K562 (cell line): ENCODE measurements around the gene CLIC1. TPM values are rescaled to one million over a fixed set of nuclear protein-coding genes. Genes with fewer than 3 reads are reported as not detected.
A peak's percentile ranks its signal among the peaks of the same experiment; 100 is the strongest.

ENCODE experiments used
- ATAC-seq: fragments of 200-7000 bp; cut with Tn5 transposase; 3 replicates; pipeline ENCODE4 v1.9.1; 2020; ENCODE audit warnings: moderate library complexity
- BruUV-seq: library from RNA; stranded (reverse); fragments of 400-500 nt; replicated peaks from 2 replicates; lab custom pipeline; 2021; lab: Mats Ljungman, UMichigan
- CTCF ChIA-PET: fragments of 300-600 bp; formaldehyde crosslinking; extraction: SDS; loops from one replicate; lab custom pipeline; 2021; ENCODE audit warnings: low intra/inter-chr PET ratio; lab: Yijun Ruan, JAX
- POLR2A ChIA-PET: fragments of 300-600, 350-650 bp; sonication (Branson Sonifier 250); formaldehyde crosslinking; extraction: SDS; loops from one replicate; lab custom pipeline; 2021; ENCODE audit warnings: antibody characterized with exemption, inconsistent platforms; lab: Yijun Ruan, JAX
- DNase-seq, 4 experiments: peaks; one replicate each; pipeline versions ENCODE4 v3.0.0 to v3.0.0-alpha.2; 2011 to 2018; ENCODE audit warnings: low spot score in 3 of 4, mixed read lengths in 3 of 4; ENCODE audit errors: extremely low read depth in 1 of 4
- FAIRE-seq: peaks from 2 replicates; lab custom pipeline; 2011; peaks lifted over from hg19 to GRCh38; lab: Jason Lieb, UNC
- H2AFZ ChIP-seq: 2 replicates; pipeline ENCODE4 v1.6.0; 2011; ENCODE audit warnings: low read depth, low read length, control low read depth, inconsistent platforms
- H3K27ac ChIP-seq: fragments of 200-600 bp; 3 replicates; pipeline ENCODE4 v1.8.0; 2011; ENCODE audit warnings: low read depth, mild to moderate bottlenecking, control low read depth, inconsistent platforms, low read length, moderate library complexity, mixed read lengths; ENCODE audit errors: extremely low read depth
- H3K27me3 ChIP-seq, 2 experiments: fragments of 300-600 bp in 1 of 2; 2 replicates in 1 of 2; 3 replicates in 1 of 2; pipeline versions ENCODE4 v1.6.0 to v1.8.0; 2011; ENCODE audit warnings: inconsistent platforms in 2 of 2, low read length in 2 of 2, mild to moderate bottlenecking in 1 of 2, mixed read lengths in 1 of 2, moderate library complexity in 1 of 2; ENCODE audit not compliant: control insufficient read depth in 2 of 2, insufficient read depth in 2 of 2
- H3K36me3 ChIP-seq: fragments of 300-600 bp; 3 replicates; pipeline ENCODE4 v1.8.0; 2011; ENCODE audit warnings: mild to moderate bottlenecking, low read length, inconsistent platforms; ENCODE audit not compliant: control insufficient read depth, insufficient read depth
- H3K4me1 ChIP-seq, 2 experiments: fragments of 200-600 bp in 1 of 2; replicated peaks in 1 of 2; 2 replicates in 1 of 2; 3 replicates in 1 of 2; pipeline versions ENCODE4 v1.5.1 to v1.8.0; 2011; ENCODE audit warnings: inconsistent platforms in 2 of 2, low read length in 2 of 2, mild to moderate bottlenecking in 1 of 2, mixed read lengths in 1 of 2, moderate library complexity in 1 of 2; ENCODE audit not compliant: control insufficient read depth in 2 of 2, insufficient read depth in 2 of 2
- H3K4me2 ChIP-seq: 2 replicates; pipeline ENCODE4 v1.6.1; 2011; ENCODE audit warnings: low read length, control low read depth, inconsistent platforms, mixed read lengths; ENCODE audit not compliant: insufficient read depth
- H3K4me3 ChIP-seq: fragments of 200-600 bp; sonication (generic), shearing (Covaris generic); 2 replicates; pipeline ENCODE4 v1.5.1; 2016; ENCODE audit warnings: control low read depth, inconsistent platforms
- H3K79me2 ChIP-seq: fragments of 200-600 bp; 3 replicates; pipeline ENCODE4 v1.8.0; 2011; ENCODE audit warnings: low read length, inconsistent platforms; ENCODE audit not compliant: control insufficient read depth, insufficient read depth
- H3K9ac ChIP-seq, 2 experiments: 2 replicates each; pipeline versions ENCODE4 v1.6.0 to v1.6.1; 2011; ENCODE audit warnings: low read depth in 2 of 2, low read length in 2 of 2, control low read depth in 1 of 2, inconsistent platforms in 1 of 2, mild to moderate bottlenecking in 1 of 2, mixed read lengths in 1 of 2; ENCODE audit not compliant: insufficient read depth in 1 of 2
- H3K9me1 ChIP-seq: one replicate; pipeline ENCODE4 v1.6.0; 2011; ENCODE audit warnings: inconsistent platforms, mild to moderate bottlenecking, low read length, moderate library complexity; ENCODE audit not compliant: control insufficient read depth, insufficient read depth
- H3K9me3 ChIP-seq: replicated peaks from 2 replicates; pipeline ENCODE4 v1.5.1; 2011; ENCODE audit warnings: low read depth, low read length, inconsistent platforms; ENCODE audit not compliant: control insufficient read depth, insufficient read depth
- H4K20me1 ChIP-seq: replicated peaks from 2 replicates; pipeline ENCODE4 v1.6.1; 2011; ENCODE audit warnings: low read length, inconsistent platforms, mixed read lengths; ENCODE audit not compliant: control insufficient read depth, insufficient read depth
- CBFB ChIP-seq: sonication (generic); formaldehyde crosslinking; IDR thresholded peaks from 2 replicates; pipeline ENCODE4 v1.4.0; 2020; ENCODE audit warnings: mild to moderate bottlenecking, missing genetic modification reagents
- ETV6 ChIP-seq, 3 experiments: fragments of 150-350 bp in 1 of 3; sonication (generic) in 1 of 3; formaldehyde crosslinking in 1 of 3; IDR thresholded peaks; 2 replicates each; pipeline versions ENCODE4 v1.6.1 to v1.8.0; 2014 to 2022; ENCODE audit warnings: borderline replicate concordance in 2 of 3, low read depth in 2 of 3, antibody characterized with exemption in 1 of 3, low read length in 1 of 3, mild to moderate bottlenecking in 1 of 3, missing genetic modification reagents in 1 of 3
- FOSL1 ChIP-seq: fragments of 200-800 bp; sonication (Bioruptor generic); conservative IDR thresholded peaks from 2 replicates; pipeline ENCODE4 v1.6.1; 2016; ENCODE audit warnings: missing genetic modification characterization, missing compliant biosample characterization
- HSF4 ChIP-seq: fragments of 250-450 bp; sonication (Bioruptor Pico); IDR thresholded peaks from 2 replicates; pipeline ENCODE4 v2.1.2; 2022; ENCODE audit warnings: mild to moderate bottlenecking, moderate library complexity, borderline replicate concordance
- IFI16 ChIP-seq: fragments of 250-450 bp; sonication (Bioruptor Pico); IDR thresholded peaks from 2 replicates; pipeline ENCODE4 v2.1.2; 2022; ENCODE audit warnings: mild to moderate bottlenecking, inconsistent platforms
- JUN ChIP-seq, 2 experiments: sonication (generic) in 1 of 2; formaldehyde crosslinking in 1 of 2; IDR thresholded peaks; 2 replicates each; pipeline versions ENCODE4 v1.6.1 to v1.8.0; 2012 to 2022; ENCODE audit warnings: borderline replicate concordance in 2 of 2, mild to moderate bottlenecking in 2 of 2, improper control_type of control experiment in 1 of 2, low read depth in 1 of 2, low read length in 1 of 2, missing genetic modification reagents in 1 of 2
- KAT2B ChIP-seq: IDR thresholded peaks from one replicate; pipeline ENCODE4 v1.6.1; 2012; ENCODE audit warnings: low read depth, mild to moderate bottlenecking, control low read depth, inconsistent platforms, low read length, moderate library complexity
- MTA2 ChIP-seq: fragments of 450-650 bp; IDR thresholded peaks from 2 replicates; pipeline ENCODE4 v1.6.1; 2016; ENCODE audit warnings: low read depth
- MYC ChIP-seq, 2 experiments: fragments of 250-450 bp in 1 of 2; sonication (Bioruptor Pico) in 1 of 2; IDR thresholded peaks; 2 replicates each; pipeline versions ENCODE4 v1.5.1 to v1.6.1; 2012 to 2021; ENCODE audit warnings: low read depth in 2 of 2, borderline replicate concordance in 1 of 2, improper control_type of control experiment in 1 of 2, low read length in 1 of 2, mild to moderate bottlenecking in 1 of 2, moderate library complexity in 1 of 2
- NONO ChIP-seq, 2 experiments: fragments of 200-400 bp in 1 of 2; fragments of 450-650 bp in 1 of 2; formaldehyde crosslinking in 1 of 2; IDR thresholded peaks; 2 replicates each; pipeline ENCODE4 v1.6.1; 2017; ENCODE audit warnings: low read depth in 2 of 2, mild to moderate bottlenecking in 2 of 2, moderate library complexity in 2 of 2, low read length in 1 of 2
- NR0B1 ChIP-seq: fragments of 450-650 bp; IDR thresholded peaks from one replicate; pipeline ENCODE4 v1.6.1; 2018; ENCODE audit warnings: mild to moderate bottlenecking, moderate library complexity; ENCODE audit not compliant: partially characterized antibody
- NR1H2 ChIP-seq: sonication (generic); formaldehyde crosslinking; IDR thresholded peaks from 2 replicates; pipeline ENCODE4 v1.4.0; 2020; ENCODE audit warnings: mild to moderate bottlenecking, missing genetic modification reagents
- NR2C1 ChIP-seq, 2 experiments: fragments of 450-650 bp; IDR thresholded peaks; 2 replicates each; pipeline ENCODE4 v1.6.1; 2017; ENCODE audit warnings: mild to moderate bottlenecking in 2 of 2, antibody characterized with exemption in 1 of 2, inconsistent platforms in 1 of 2, missing compliant biosample characterization in 1 of 2, missing genetic modification characterization in 1 of 2
- PHB2 ChIP-seq: fragments of 450-650 bp; IDR thresholded peaks from 2 replicates; pipeline ENCODE4 v1.6.1; 2017; ENCODE audit warnings: low read depth
- POLR2G ChIP-seq: fragments of 200-400 bp; formaldehyde crosslinking; IDR thresholded peaks from 2 replicates; pipeline ENCODE4 v1.6.1; 2017; ENCODE audit warnings: low read depth, mild to moderate bottlenecking, antibody characterized with exemption, low read length, moderate library complexity
- RBFOX2 ChIP-seq: fragments of 200-400 bp; formaldehyde crosslinking; IDR thresholded peaks from 2 replicates; pipeline ENCODE4 v1.6.1; 2017; ENCODE audit warnings: low read depth, mild to moderate bottlenecking, low read length, moderate library complexity
- TARDBP ChIP-seq: fragments of 450-650 bp; IDR thresholded peaks from 2 replicates; pipeline ENCODE4 v1.6.1; 2016
- TOE1 ChIP-seq, 2 experiments: fragments of 450-650 bp in 1 of 2; sonication (generic) in 1 of 2; formaldehyde crosslinking in 1 of 2; IDR thresholded peaks; 2 replicates each; pipeline versions ENCODE4 v1.7.1 to v1.8.0; 2016 to 2022; ENCODE audit warnings: borderline replicate concordance in 2 of 2, mild to moderate bottlenecking in 2 of 2, antibody characterized with exemption in 1 of 2, inconsistent platforms in 1 of 2, low read depth in 1 of 2, missing genetic modification reagents in 1 of 2, moderate library complexity in 1 of 2
- ZNF830 ChIP-seq: fragments of 250-450 bp; sonication (Bioruptor Pico); IDR thresholded peaks from 2 replicates; pipeline ENCODE4 v1.5.0; 2021; ENCODE audit warnings: mild to moderate bottlenecking
- WGBS: fragments of 100-300 bp; shearing (Covaris generic); methylation state at CpG from one replicate; pipeline ENCODE4 v1.1.6; 2016; ENCODE audit warnings: low coverage, mixed read lengths; ENCODE audit not compliant: insufficient coverage; ENCODE audit errors: missing lambda C conversion rate; 5-methylcytosine and 5-hydroxymethylcytosine counted together
- in situ Hi-C: fragments of 300-500 bp; cut with MboI; formaldehyde crosslinking; loops from 4 replicates; pipeline ENCODE4 v1.15.0; 2018; ENCODE audit warnings: inconsistent platforms, mixed read lengths
- intact Hi-C: fragments of 100-400 bp; cut with micrococcal nuclease; formaldehyde crosslinking; loops from 2 replicates; pipeline ENCODE4 v1.14.2; 2022
- polyA plus RNA-seq, 8 experiments: library from polyadenylated mRNA; depleted of rRNA in 4 of 8; stranded (reverse) in 5 of 8; unstranded in 3 of 8; fragments of >200 nt; fragmentation: Nextera tagmentation in 2 of 8; fragmentation: Illumina TruSeq in 1 of 8; extraction: Ambion mirVana in 2 of 8; extraction: Trizol in 1 of 8; gene quantifications; 2 replicates each; pipeline versions ENCODE4 v1.2.1 to v1.2.3, GENCODE V29; 2011 to 2014; ENCODE audit warnings: inconsistent platforms in 1 of 8, missing spikeins in 1 of 8
- total RNA-seq, 7 experiments: library from RNA; depleted of rRNA in 6 of 7; stranded (reverse); fragments of >200 nt in 6 of 7; fragmentation: Illumina TruSeq in 2 of 7; extraction: Trizol in 2 of 7; gene quantifications; 2 replicates each; pipeline versions ENCODE4 v1.2.1 to v1.2.3, GENCODE V29; 2011 to 2021; ENCODE audit warnings: low replicate concordance in 1 of 7

The CLIC1 gene
- total and polyA plus RNA-seq, 9 of the 15 experiments (the other 6 are each of a cell fraction or from before 2014, with no cell fraction given), result 1,267 to 2,419 (median 1,808) TPM

- no TSS peak for BruUV-seq
- DNase-seq (no peak), FAIRE-seq (no peak), ATAC-seq (peak; percentile 8)
- H3K79me2 ChIP-seq, result no peaks in the 10 kb centered on the region
- intact Hi-C loops, result no loop called here
- H3K4me2 ChIP-seq, result no peak overlapping the region
- H3K4me3 ChIP-seq, result no peak overlapping the region
- peaks cover 5 to 15% of the 10 kb centered on the region in 2 experiments for H3K4me1 ChIP-seq
- no peaks in the 10 kb centered on the region for H3K9me3 ChIP-seq
- H3K27me3 ChIP-seq, result no peaks in the 10 kb centered on the region
- no peaks in the 10 kb centered on the region for H4K20me1 ChIP-seq
- 0 out of 3 replicates have a peak overlapping the region, but pooled peaks have one; percentile 0 for H3K27ac ChIP-seq
- in situ Hi-C loops, result no loop called here
- H3K9ac ChIP-seq, result peak overlapping the region in 1 of 2 experiments; percentile 69; a peak in 2 of 4 replicates
- 61% methylated on average over 8 of the region's 8 CpGs for WGBS
- H2AFZ ChIP-seq, result no peak overlapping the region
- ChIA-PET POLR2A (interaction anchor here (0.5 to 7.7 kb wide), 12 partner anchors 8 to 99 kb away, joined by 3 to 108 read pairs (median 4); partner anchors contain the start of genes ABHD16A, CLIC1, GPANK1 and MSH5), CTCF (no interaction called here)
- H3K9me1 ChIP-seq, result peaks cover 4% of the 10 kb centered on the region
- H3K36me3 ChIP-seq, result peaks cover 19% of the 10 kb centered on the region
- no peak for TF ChIP-seq IFI16
- TF ChIP-seq PHB2, result no peak
- TF ChIP-seq NONO (IDR thresholded peaks at IDR 0.05; ENCODE audit: low read depth in 2 of 2, low read length in 1 of 2), result no peak
- TF ChIP-seq NR2C1 (IDR thresholded peaks at IDR 0.05), result no peak
- no peak for TF ChIP-seq NR2C1 (tag; IDR thresholded peaks at IDR 0.05)
- peak; percentile 7; the same call in 1 of the 2 replicates for TF ChIP-seq POLR2G
- no peak for TF ChIP-seq JUN (IDR thresholded peaks at IDR 0.05; ENCODE audit: borderline replicate concordance, low read depth, low read length)
- TF ChIP-seq JUN (CRISPR knock-in tag; IDR thresholded peaks at IDR 0.05; ENCODE audit: borderline replicate concordance), result 0 out of 2 replicates have a peak, but pooled peaks have one; percentile 52
- TF ChIP-seq RBFOX2, result 0 out of 2 replicates have a peak, but pooled peaks have one; percentile 4
- TF ChIP-seq ETV6 (IDR thresholded peaks at IDR 0.05; ENCODE audit: borderline replicate concordance in 1 of 2, low read depth in 2 of 2, low read length in 1 of 2), result no peak
- TF ChIP-seq ETV6 (CRISPR knock-in tag; IDR thresholded peaks at IDR 0.05; ENCODE audit: borderline replicate concordance), result no peak
- TF ChIP-seq NR1H2 (CRISPR knock-in tag), result 0 out of 2 replicates have a peak, but pooled peaks have one; percentile 35
- TF ChIP-seq MYC (IDR thresholded peaks at IDR 0.05; ENCODE audit: low read depth, low read length), result no peak
- no peak for TF ChIP-seq MYC (CRISPR knock-in tag; IDR thresholded peaks at IDR 0.05; ENCODE audit: borderline replicate concordance, low read depth)
- TF ChIP-seq CBFB (CRISPR knock-in tag), result 0 out of 2 replicates have a peak, but pooled peaks have one; percentile 46
- no peak for TF ChIP-seq MTA2
- TF ChIP-seq TOE1 (IDR thresholded peaks at IDR 0.05; ENCODE audit: borderline replicate concordance), result no peak
- no peak for TF ChIP-seq TOE1 (CRISPR knock-in tag; IDR thresholded peaks at IDR 0.05; ENCODE audit: borderline replicate concordance, low read depth)
- peak; percentile 52; the same call in 1 of the 2 replicates for TF ChIP-seq FOSL1 (tag)
- TF ChIP-seq ZNF830, result no peak
- TF ChIP-seq HSF4 (CRISPR knock-in tag), result no peak
- TF ChIP-seq TARDBP, result no peak
- no peak for TF ChIP-seq NR0B1
- TF ChIP-seq KAT2B, result no peak
Observed at GRCh38 chr6:31752739-31753319, 16.5 kb upstream of the CLIC1 start.
